ENCODE data around the gene TANC1. TPM values are rescaled to one million over a fixed set of nuclear protein-coding genes. Genes with fewer than 3 reads are reported as not detected.

TANC1 gene
- total and polyA plus RNA-seq, 3 donors from 2014 or later, result 8.6 to 19.3 (median 16.2) TPM

DNA sequence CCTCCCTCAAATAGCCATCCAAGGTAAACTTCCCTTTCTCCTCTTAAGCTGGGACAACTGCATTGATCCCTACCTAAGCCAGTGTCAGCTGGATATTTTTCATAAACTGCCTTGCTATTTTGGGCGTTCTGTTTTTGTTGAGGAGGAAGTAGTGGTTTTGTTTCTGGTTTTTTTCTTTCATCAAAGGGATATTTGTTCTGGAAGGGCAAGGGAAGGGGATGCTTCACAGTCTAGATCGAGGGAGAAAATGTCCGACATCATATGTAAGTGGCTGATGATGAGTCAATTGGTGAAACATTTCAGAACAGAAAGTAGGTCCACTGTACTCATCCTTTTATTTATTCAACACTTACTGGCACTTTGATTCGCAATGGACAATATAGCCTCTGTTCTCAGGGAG is 31.0 kb downstream of the TANC1 start:
- no peaks in the 10 kb centered on the region for H3K9me3 ChIP-seq
- no peak overlapping the region for H3K4me3 ChIP-seq
- DNase-seq, result no peak
- intact Hi-C loops (cut with DNase I; ENCODE audit: low total_unique reads), result no loop called here
- TF ChIP-seq, protein P1, sequence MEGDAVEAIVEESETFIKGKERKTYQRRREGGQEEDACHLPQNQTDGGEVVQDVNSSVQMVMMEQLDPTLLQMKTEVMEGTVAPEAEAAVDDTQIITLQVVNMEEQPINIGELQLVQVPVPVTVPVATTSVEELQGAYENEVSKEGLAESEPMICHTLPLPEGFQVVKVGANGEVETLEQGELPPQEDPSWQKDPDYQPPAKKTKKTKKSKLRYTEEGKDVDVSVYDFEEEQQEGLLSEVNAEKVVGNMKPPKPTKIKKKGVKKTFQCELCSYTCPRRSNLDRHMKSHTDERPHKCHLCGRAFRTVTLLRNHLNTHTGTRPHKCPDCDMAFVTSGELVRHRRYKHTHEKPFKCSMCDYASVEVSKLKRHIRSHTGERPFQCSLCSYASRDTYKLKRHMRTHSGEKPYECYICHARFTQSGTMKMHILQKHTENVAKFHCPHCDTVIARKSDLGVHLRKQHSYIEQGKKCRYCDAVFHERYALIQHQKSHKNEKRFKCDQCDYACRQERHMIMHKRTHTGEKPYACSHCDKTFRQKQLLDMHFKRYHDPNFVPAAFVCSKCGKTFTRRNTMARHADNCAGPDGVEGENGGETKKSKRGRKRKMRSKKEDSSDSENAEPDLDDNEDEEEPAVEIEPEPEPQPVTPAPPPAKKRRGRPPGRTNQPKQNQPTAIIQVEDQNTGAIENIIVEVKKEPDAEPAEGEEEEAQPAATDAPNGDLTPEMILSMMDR (IDR thresholded peaks at IDR 0.05), result no peak
- no peak for TF ChIP-seq POLR2A (IDR thresholded peaks at IDR 0.05)
- WGBS, 2 donors, result 72 to 75% methylated on average over 4 of the region's 4 CpGs
- H3K27me3 ChIP-seq, result no peaks in the 10 kb centered on the region
- peaks cover 6% of the 10 kb centered on the region for H3K4me1 ChIP-seq
- no peaks in the 10 kb centered on the region for H3K36me3 ChIP-seq (ENCODE audit: low read depth, missing control alignments)
- no peak overlapping the region for H3K27ac ChIP-seq

DNA sequence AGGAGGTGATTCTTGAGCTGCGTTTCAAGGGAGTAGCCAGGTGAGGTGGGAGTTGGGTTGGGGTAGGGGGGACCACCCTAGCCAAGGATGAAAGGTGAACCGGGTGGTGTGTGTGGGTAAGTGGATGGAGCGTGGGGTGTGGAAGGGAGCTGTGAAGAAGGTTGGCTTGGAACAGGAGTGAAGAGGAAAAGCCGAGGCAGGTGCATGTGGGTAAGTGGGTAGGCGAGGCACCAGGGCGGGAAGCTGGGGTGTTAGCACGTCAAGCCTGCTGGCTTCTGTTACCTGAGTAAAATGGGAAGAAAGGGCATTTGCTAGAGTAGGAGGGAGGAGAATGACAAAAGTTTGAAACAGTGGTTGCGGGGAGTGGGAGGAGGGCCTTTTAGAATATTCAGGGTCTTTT is 31.6 kb downstream of the TANC1 start:
- Histone ChIP-seq H3K36me3 (ENCODE audit: low read depth, missing control alignments) (no peaks in the 10 kb centered on the region), H3K27ac (no peak overlapping the region), H3K27me3 (no peaks in the 10 kb centered on the region), H3K9me3 (no peaks in the 10 kb centered on the region), H3K4me1 (peaks cover 6% of the 10 kb centered on the region), H3K4me3 (no peak overlapping the region)
- TF ChIP-seq, protein P1 (IDR thresholded peaks at IDR 0.05), result no peak
- TF ChIP-seq POLR2A (IDR thresholded peaks at IDR 0.05), result no peak
- intact Hi-C loops (cut with DNase I; ENCODE audit: low total_unique reads), result no loop called here
- 91 to 96% methylated on average over 8 of the region's 8 CpGs for WGBS, 2 donors
- DNase-seq, result no peak

DNA sequence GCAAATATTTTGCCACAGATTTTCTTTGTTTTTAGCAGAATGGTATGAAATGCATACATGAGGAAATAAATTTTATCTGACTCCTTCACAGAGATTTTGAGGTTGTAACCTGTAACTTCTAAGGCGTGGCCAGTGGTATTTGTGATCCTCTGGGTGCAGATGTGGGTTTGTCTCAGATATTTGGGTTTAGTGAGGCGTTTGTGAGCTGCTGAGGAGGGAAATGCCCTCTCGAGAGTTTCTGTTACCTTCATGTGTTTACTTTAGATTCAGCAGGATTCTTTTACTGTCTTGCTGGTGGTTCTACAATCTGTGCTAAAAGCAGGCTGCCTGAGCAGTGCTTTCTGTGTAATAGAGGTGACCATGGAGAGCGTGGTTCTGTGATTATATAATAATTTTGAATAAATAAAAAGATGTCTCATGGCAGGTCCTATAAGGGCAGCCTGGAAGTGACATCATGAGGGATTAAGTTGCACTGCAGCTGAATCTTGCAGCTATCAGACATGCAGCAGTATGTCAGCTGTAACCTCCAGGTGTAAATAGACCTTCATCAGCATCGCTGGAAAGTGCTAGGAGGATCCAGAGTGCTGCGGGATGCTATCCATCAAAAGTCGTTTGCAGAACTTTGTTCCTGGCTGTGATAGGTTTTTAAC is 34.1 kb downstream of the TANC1 start:
- DNase-seq, result no peak
- no peak overlapping the region for H3K27ac ChIP-seq
- TF ChIP-seq, protein P1 (IDR thresholded peaks at IDR 0.05), result no peak
- no peak for TF ChIP-seq POLR2A (IDR thresholded peaks at IDR 0.05)
- no peak overlapping the region for H3K4me3 ChIP-seq
- 59 to 72% methylated on average over 7 of the region's 7 CpGs for WGBS, 2 donors
- no peaks in the 10 kb centered on the region for H3K36me3 ChIP-seq (ENCODE audit: low read depth, missing control alignments)
- H3K4me1 ChIP-seq, result peaks cover 6% of the 10 kb centered on the region
- no peaks in the 10 kb centered on the region for H3K27me3 ChIP-seq
- H3K9me3 ChIP-seq, result no peaks in the 10 kb centered on the region
- intact Hi-C loops (cut with DNase I; ENCODE audit: low total_unique reads), result no loop called here

DNA sequence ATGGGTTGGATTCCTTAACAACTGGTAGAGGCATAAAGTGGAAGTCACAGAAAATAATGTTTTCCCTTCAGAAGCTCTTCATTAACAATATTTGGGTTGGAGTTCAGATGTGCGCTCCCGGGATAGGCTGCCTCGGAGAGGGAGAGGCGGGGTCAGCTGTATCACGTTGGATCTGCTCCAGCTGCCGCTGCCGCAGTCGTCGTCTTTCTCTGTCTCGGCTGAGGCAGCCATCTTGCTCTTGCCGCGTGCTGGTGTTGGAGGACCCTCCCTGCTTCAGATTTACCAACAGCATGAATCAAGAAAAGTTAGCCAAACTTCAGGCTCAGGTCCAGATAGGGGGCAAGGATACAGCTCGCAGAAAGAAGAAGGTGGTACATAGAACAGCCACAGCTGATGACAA is 35.1 kb downstream of the TANC1 start:
- Histone ChIP-seq H3K27me3 (no peaks in the 10 kb centered on the region), H3K4me3 (no peak overlapping the region), H3K9me3 (no peaks in the 10 kb centered on the region), H3K27ac (no peak overlapping the region), H3K36me3 (ENCODE audit: low read depth, missing control alignments) (no peaks in the 10 kb centered on the region), H3K4me1 (peaks cover 5% of the 10 kb centered on the region)
- intact Hi-C loops (cut with DNase I; ENCODE audit: low total_unique reads), result no loop called here
- TF ChIP-seq POLR2A (IDR thresholded peaks at IDR 0.05), result no peak
- TF ChIP-seq, protein P1 (IDR thresholded peaks at IDR 0.05), result no peak
- 78 to 81% methylated on average over 7 to 13 of the region's 13 CpGs for WGBS, 2 donors
- DNase-seq, result peak; percentile 54

DNA sequence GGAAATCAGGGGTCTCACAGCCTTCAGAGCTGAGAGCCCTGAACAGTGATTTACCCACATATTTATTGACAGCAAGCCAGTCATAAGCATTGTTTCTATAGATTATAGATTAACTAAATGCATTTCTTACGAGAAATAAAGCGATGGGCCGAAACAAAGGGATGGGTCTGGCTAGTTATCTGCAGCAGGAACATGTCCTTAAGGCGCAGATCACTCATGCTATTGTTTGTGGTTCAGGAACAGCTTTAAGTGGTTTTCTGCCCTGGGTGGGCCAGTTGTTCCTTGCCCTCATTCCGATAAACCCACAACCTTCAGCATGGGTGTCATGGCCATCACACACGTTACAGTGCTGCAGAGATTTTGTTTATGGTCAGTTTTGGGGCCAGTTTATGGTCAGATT is 36.4 kb downstream of the TANC1 start:
- no peaks in the 10 kb centered on the region for H3K4me1 ChIP-seq
- H3K4me3 ChIP-seq, result no peak overlapping the region
- no peaks in the 10 kb centered on the region for H3K27me3 ChIP-seq
- no peaks in the 10 kb centered on the region for H3K9me3 ChIP-seq
- H3K27ac ChIP-seq, result no peak overlapping the region
- TF ChIP-seq, protein P1 (IDR thresholded peaks at IDR 0.05), result no peak
- TF ChIP-seq POLR2A (IDR thresholded peaks at IDR 0.05), result no peak
- no peaks in the 10 kb centered on the region for H3K36me3 ChIP-seq (ENCODE audit: low read depth, missing control alignments)
- 94 to 98% methylated on average over 6 of the region's 6 CpGs for WGBS, 2 donors
- DNase-seq, result no peak
- intact Hi-C loops (cut with DNase I; ENCODE audit: low total_unique reads), result no loop called here

All from testis (tissue), 3 donors.